ENCODE measurements around the gene STK16.

The STK16 gene

DNA sequence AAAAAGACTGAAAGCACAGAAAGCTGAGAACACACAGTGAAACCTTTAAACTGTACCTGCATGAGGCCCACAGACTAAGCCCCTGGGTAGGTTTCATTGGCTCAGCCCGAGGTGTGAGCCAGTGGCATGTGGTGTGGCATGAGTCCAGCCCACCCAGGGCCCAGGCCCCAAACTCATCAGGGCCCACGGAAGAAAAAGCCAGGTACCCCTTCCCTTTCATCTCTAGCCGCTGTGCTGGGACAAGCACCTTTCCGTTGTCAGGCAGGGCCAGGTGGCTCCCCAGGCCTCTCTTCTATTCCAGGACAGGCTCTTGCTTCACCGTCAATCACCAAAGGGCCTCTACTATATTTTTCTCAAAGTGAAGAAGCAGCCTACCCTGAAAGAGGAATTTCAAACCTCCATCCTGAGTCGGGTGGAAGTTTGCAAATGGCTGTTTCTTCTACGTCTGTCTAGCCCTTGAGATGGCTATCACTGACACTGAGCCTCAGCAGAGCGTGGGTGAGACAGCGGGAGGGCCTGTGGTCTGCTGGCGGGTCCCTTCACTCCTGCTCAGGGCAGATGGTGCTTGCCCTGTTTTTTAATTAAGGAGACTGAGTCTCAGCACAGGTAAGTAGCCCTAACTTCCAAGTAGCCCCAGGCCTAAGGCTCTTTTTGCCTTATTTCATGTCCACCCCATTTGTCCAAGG is 42.4 kb downstream of the STK16 start:
- no peak for DNase-seq (ENCODE audit: low spot score)

DNA sequence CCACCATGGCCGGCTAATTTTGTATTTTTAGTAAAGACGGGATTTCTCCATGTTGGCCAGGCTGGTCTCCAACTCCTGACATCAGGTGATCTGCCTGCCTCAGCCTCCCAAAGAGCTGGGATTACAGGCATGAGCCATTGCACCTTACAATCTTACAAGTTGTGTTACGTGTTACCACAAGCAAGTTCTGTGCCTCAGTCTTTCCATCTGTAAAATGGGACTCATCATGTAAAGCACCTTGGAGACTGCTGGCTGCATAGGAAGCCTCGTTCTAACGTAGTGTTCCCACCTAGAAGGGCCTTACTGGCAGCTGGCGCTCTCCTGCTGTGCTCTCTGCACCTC is 43.9 kb downstream of the STK16 start:
- no peak for DNase-seq (ENCODE audit: low spot score)

DNA sequence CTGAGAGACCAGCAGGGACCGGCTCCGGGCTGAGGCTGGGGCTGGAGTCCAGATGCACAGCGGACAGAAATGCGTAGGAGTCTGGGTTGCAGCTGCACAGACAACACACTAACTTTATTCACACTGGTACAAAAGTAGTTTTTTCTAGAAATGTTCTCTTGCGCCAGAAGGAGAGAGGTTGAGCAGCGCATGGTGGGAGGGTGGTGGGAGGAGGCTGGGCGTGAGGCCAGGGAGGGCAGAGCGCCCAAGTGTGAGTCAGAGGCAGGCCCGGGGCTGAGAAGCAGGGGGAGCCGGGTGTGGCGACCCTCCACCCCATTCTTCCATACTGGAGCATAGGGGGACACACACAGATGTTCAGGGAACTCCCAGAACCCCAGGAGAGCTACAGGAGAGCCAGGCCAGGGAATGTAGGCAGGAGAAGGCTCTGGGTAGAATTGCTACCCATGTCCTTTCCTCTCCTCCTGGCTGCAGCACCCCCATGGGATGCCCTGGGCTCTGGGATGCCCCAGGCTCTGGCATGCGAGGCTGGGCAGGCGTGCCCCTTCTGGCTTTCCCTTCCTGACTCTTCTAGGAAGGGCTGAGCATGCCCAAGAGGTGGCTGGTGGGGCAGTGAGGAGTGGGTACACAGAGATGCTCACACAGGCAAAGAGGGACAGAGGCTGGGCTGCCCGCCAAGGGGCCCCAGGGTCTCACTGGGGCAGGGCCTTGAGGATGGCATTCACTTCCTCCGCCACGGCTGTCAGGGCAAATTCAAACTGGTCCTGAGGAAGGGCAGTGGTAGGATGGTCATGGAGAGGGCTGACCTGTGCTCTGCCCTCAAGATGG is 44.5 kb downstream of the STK16 start:
- no peak for DNase-seq (ENCODE audit: low spot score)

DNA sequence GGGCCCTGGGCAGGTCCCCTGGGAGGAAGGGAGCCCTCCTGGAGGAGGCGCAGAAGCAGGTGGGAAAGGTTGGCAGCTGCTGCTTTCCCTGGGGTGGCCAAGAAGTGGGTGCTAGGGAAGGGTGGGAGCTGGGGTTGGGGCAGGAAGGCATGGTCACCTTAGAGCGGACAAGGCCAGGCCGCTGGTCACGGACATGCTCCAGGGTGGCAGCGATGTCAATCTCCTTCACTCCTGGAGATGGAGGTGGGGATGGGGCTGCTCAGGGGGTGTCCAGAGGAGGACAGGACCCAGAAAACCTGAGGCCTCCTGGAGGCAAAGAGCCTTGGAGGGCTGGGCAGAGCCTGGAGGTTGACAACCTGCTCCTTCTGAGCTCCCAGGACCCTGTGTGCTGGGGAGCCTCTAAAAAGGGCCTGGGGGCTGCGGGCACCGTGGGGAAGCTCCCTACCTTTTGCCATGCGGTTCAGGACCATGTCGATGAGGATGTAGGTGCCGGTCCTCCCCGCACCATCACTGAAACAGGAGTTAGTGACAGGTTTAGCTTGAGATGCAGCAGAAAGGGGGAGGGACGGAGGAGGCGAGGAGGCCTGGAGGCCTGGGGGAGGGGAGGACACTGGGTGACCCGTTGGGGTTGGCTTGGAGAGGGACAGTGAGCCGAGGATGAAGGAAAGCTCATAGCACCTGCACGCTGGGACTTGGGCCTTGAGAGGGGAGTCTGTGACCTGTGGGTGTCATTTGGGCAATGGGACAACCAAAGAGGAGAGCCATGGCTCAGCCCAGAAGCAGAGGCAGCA is 45.3 kb downstream of the STK16 start:
- DNase-seq (ENCODE audit: low spot score), result no peak

DNA sequence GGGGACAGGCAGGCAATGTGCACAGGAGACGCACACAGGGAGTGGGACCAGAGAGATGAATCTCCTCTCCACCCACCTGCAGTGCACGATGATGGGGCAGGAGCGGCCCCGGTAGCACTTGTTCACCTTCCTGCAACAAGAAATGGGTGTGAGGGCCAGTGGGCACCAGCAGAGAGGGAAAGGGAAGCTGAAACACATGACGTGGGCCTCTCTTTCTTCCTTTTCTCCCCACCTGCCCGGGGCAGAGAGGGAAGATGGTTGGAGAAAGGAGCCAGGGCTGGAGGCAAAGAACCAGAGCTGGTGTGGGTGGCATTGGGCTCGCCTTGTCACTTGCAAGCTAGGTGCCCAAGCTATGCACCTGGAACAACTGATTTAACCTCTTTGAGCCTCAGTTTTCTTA is 46.1 kb downstream of the STK16 start:
- DNase-seq (ENCODE audit: low spot score), result no peak

DNA sequence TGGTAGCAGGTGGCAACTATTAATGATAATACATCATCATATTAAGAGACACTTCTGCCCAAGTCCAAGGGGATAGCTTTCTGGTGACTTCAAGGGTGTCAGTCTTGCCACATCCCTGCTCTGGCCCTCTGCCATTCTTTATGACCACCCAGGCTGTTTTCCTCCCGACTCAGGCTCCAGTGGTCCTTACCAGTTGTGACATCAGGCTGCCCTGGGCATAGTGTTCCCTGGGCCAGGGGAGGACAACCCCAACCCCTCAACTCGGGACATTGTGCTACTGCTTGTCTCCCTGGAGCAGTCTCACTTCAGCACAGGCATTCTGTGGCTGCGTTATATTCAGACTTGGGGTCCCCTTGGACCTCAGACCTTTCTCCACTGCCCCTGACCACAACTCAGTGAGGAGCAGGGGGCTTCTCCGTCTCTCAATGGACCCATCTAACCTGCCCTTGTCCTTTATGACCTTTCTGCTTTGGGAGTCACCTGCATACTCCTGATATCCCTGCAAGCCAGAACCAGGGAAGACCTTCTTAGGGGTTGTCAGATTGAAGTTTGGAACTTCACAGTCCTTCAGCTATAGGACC is 46.7 kb downstream of the STK16 start:
- DNase-seq (ENCODE audit: low spot score), result no peak

DNA sequence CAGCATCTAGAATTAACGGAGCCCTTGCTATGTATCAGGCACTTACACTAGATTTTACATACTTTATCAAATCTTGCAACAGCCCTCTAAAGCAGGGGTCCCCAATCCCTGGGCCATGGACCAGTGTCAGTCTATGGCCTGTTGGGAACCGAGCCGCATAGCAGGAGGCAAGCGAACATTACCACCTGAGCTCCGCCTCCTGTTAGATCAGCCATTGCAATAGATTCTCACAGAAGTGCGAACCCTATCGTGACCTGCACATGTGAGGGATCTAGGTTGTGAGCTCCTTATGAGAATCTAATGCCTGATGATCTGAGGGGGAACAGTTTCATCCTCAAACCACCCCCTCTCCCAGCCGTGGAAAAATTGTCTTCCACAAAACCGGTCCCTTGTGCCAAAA is 47.3 kb downstream of the STK16 start:
- no peak for DNase-seq (ENCODE audit: low spot score)

DNA sequence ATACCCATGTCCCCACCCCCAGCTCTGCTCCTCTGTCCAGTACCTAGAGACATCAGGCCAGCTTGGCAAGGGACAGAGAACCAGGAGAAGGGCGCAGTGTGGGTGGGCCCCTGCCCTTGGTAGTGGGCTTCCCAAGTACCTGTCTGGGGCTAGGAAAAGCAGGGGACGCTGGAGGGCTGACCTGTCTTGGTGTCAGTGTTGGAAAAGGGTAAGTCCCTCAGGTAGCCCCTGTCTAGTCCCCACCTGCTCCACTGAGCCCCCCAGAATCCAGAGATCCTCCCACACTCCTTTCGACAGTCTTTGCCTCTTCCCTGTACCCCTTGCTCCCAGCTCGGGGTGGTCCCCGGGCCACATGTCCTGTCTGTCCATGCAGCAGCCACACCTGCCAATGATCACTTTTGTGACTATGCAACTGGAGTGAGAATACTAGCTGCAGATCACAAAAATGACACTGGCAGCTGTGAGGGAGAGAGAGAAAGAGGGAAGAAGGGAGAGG is 48.5 kb downstream of the STK16 start:
- no peak for DNase-seq (ENCODE audit: low spot score)

DNA sequence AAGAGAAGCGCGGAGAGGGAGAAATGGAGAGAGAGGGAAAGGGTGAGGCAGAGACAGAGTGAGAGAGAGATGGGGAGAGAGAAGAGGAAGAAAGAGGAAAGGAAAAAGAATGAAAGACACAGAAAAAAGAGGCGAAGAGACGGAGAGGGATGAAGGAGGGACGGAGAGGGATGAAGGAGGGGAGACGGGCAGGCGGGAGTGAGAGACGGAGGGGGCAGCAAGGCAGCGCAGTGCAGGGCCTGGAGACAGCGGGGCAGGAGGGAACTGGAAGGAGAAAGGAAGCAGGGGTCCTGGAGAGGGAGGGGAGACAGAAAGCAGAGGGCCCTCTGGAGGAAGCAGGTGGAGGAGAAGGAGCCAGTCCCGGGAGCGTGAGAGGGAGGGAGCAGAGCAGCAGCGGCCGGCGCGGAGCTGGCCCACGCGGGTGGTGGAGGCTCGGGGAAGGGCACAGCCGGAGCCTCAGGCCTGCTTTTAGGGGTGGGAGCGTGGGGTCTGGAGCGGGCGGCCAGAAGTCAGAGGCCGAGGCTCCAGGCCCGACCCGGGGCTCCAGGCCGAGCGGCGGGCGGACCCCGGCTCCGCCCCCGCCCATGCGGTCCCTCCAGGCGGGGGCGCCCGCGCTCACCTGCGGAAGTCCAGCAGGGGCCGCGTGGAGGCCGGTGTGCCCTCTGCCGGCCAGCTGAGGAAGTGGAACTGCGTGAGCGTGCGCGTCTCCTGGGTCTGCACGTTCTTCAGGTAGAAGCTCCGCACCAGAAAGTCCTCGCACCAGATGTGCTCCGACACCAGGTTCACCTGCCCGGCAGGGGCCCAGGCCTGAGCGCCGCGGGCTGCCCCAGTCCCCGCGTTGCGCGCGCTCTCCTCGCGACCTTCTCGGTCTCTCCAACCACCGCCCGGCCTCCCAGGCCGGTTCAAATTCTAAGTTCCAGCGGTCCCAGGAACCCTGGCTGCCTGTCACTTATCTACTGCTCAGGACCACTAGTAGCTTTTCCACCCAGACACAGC is 49.4 kb downstream of the STK16 start:
- DNase-seq (ENCODE audit: low spot score), result peak; percentile 91

DNA sequence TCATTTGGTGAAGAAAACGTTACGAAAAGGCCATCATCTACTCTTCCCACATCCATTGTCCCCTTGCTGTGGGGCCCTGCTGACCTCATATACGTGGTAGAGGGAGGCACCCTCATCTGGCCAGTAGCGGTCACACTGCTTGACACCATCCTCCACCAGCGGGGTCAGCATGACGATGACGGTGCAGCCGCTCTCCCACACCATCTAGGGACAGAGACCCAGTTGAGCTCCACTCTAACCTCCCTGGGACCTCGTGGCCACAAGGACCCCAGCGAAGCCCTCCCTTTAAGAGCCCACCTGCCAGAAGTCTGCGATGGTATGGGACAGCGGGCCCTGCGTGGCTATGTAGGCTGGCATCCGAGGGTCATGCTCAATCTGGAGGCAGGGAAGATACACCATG is 50.9 kb downstream of the STK16 start:
- DNase-seq (ENCODE audit: low spot score), result no peak

DNA sequence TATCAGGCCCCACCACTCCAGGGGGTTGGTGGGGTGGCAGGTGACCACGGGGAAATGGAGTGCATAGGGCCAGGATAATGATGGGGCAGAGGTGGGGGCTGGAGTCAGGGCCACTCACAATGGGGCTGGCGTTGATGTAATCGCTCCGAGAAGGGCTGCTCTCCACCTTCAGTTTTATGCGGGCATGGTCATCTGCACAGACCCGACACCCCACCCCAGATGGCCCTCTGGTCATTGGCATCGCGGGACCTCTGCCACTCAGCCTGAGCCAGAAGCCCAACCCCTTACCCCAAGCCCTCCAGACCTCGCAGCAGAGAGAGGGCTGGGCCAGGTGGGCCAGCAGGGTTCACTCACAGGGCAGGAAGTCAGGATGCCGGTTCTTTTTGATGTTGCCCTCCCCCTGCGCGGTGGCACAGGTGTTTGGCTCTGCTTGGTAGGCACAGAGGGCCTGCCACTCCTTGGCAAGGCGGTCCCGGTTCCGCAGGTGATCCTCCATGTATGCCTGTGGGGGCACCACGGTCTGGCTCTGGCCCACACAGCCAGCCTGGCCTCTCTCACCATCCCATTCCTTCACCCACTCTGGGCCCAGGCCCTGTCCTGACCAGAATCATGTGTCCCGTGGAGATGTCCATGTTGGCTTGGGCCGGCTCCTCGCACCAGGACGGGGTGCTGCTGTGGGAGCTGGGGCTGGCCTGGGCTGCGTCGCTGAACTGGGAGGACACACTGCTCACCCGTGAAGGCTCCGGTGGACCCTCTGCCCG is 51.5 kb downstream of the STK16 start:
- DNase-seq (ENCODE audit: low spot score), result no peak

DNA sequence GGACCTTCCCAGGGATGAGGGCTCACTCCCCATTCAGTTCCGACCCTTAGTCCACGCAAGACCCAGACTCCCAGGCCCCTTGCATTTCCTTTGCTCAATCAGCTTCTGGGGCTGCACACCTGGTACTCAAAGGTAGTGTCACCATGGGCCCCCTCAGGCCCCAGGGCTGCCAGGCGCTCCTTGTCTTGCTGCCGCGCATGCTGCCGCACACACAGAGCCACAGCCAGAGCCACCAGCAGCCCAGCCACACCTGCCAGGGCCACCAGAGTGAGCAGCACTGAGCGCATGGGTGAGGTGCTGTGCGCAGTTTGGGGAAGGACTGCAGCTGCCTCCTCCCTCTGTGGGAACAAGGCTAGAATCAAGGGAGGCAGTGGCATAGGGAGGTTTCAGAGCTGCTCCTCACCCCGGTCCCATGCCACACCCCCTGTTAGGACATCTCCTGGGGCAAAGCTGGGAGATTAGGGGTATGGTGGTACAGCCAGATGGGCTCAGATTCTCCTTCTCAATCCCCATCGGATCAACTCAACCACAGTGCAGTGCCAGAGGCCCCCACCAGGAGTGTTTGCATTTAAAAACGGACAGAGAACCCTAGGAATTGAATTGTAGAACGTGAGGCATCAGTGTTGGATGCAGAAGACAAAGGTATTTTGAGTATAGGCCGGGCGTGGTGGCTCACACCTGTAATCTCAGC is 52.6 kb downstream of the STK16 start:
- no peak for DNase-seq (ENCODE audit: low spot score)

DNA sequence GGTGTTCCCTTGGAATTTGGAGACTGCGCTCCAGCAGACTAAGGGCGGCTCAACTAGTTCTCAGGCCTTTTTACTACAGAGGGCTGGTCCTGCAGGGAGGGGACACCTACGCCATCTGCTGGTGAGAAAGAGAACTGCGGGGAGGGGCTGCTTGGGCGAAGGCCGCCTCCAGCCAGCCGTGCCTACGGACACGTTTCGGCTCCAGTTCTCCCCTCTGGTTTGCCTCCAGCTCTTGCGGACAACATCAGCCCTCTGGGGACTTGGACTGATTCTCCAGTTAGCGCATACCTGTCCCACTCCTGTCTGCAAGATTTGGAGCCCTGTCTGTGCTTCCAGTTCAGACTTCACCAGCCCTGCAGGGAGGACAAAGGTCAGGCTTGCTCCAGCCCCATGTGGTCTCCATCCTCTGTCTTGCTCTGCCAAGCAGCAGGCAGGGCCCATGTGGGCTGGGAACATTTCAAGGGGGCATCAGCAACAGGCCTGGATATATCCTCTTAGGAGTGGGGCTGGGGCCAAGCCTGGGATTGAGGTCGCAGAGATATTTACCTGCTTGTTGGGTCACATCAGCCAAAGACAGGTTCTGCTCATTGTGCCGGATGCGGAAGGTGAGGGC is 53.6 kb downstream of the STK16 start:
- peak; percentile 85 for DNase-seq (ENCODE audit: low spot score)

DNA sequence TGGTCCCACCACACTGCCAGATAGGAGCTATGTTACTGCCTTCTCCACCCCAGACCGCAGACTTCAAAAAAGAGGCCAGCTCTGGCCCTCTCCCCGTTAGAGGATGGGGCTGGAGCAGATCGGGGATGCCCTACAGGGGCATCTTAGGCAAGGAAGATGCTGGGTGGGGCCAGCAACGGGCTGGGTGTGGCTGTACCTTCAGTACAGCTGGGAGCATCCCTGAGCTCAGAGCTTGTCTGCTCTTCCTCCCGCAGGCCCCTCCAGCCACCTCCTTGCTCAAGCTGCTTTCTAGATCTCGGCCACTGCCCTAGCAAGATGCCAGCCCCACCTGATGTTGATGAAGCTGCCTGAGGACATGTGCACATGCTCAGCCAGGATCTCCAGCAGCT is 54.1 kb downstream of the STK16 start:
- DNase-seq (ENCODE audit: low spot score), result no peak
